DND-41 (cell line): ENCODE results near the gene NRROS.

Experiments used
- EZH2 ChIP-seq: IDR thresholded peaks from 3 replicates; pipeline ENCODE4 v1.6.1; 2012; ENCODE audit warnings: borderline replicate concordance, low read depth, mild to moderate bottlenecking, moderate library complexity, low read length, inconsistent platforms; ENCODE audit not compliant: severe bottlenecking
- TF ChIP-seq, protein P1 (sequence below): IDR thresholded peaks from 2 replicates; pipeline ENCODE4 v1.5.1; 2012; ENCODE audit warnings: borderline replicate concordance, low read length, moderate library complexity, mild to moderate bottlenecking; ENCODE audit not compliant: poor library complexity, severe bottlenecking; ENCODE audit errors: extremely low read depth

DNA sequence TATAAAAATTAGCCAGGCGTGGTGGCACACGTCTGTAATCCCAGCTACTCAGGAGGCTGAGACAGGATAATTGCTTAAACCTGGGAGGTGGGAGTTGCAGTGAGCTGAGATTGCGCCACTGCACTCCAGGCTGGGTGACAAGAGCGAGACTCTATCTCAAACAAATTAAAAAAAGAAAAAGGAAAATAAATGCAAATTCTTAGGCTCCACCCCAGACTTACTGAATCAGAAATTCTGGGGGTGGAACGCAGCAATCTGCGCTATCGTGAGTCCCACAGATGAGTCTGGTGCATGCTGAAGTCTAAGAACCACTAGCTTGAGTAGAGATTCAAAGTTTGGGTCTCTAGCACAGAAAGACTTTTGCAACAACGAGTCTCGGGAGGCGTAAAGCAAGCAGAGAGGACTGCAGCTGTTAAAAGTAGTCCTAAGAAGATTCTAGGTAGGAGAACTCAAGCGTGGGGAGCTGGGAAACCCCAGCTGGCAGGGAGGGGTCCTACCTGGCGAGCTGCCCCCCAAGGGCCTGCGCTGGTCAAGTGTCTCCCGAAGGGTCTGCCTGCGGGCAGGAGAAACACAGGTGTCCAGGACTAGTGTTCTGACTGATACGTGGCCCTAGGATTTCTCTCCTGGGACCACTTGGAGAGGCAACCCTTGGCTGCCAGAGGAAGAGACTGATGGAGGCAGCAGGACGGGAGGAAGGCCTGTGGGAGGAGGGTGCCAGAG is 50.6 kb downstream of the NRROS start:
- TF ChIP-seq, protein P1, sequence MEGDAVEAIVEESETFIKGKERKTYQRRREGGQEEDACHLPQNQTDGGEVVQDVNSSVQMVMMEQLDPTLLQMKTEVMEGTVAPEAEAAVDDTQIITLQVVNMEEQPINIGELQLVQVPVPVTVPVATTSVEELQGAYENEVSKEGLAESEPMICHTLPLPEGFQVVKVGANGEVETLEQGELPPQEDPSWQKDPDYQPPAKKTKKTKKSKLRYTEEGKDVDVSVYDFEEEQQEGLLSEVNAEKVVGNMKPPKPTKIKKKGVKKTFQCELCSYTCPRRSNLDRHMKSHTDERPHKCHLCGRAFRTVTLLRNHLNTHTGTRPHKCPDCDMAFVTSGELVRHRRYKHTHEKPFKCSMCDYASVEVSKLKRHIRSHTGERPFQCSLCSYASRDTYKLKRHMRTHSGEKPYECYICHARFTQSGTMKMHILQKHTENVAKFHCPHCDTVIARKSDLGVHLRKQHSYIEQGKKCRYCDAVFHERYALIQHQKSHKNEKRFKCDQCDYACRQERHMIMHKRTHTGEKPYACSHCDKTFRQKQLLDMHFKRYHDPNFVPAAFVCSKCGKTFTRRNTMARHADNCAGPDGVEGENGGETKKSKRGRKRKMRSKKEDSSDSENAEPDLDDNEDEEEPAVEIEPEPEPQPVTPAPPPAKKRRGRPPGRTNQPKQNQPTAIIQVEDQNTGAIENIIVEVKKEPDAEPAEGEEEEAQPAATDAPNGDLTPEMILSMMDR = no peak
- no peak for TF ChIP-seq EZH2
